ENCODE results near the gene KIF18B.

DNA sequence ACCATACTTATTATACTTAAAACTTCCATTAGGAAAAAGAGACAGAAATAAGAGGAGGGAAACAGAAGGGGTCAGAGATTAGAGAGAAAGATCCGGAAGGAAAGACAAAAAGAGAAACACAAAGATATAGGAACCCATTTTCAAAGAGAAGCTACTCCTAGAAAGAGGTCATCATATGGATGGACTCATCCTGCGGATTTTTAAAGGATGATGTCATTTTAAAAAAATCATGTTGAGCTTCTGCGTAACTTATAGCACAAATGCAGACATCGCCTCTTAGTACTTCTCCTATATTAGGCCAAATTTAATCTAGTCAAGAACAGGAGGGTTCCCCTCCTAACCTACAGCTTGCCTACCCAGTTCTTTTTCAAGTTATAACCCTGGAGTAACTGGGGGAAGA, 66.4 kb downstream of the KIF18B start:
- TF ChIP-seq ZNF274 (CRISPR knock-in tag; IDR thresholded peaks at IDR 0.05) (no peak), ZBTB40 (IDR thresholded peaks at IDR 0.05) (no peak), ZBTB40 (CRISPR knock-in tag; IDR thresholded peaks at IDR 0.05) (no peak), ERF (CRISPR knock-in tag; IDR thresholded peaks at IDR 0.05) (no peak), SPEN (CRISPR knock-in tag; IDR thresholded peaks at IDR 0.05; ENCODE audit: low read depth) (no peak), ZBTB7A (CRISPR knock-in tag; IDR thresholded peaks at IDR 0.05) (no peak), EZH2 (conservative IDR thresholded peaks at IDR 0.05; ENCODE audit: low read depth, low read length) (no peak), MLXIP (CRISPR knock-in tag; IDR thresholded peaks at IDR 0.05; ENCODE audit: borderline replicate concordance) (no peak), ZNF629 (CRISPR knock-in tag; conservative IDR thresholded peaks at IDR 0.05) (no peak), ATF1 (CRISPR knock-in tag; IDR thresholded peaks at IDR 0.05) (no peak), POLR2A (IDR thresholded peaks at IDR 0.05; ENCODE audit: insufficient read depth in 1 of 2, low read depth in 2 of 2, low read length in 2 of 2) (no peak), ATF2 (CRISPR knock-in tag; IDR thresholded peaks at IDR 0.05) (no peak)
